GM18870 (cell line): Measurements from ENCODE around the gene CHST11.
A peak's percentile ranks its signal among the peaks of the same experiment; 100 is the strongest.
"Not testable (repeated sequence)": the region's sequence is repeated elsewhere in the genome, so short reads cannot be mapped to it uniquely, and the experiment has no call there.

ENCODE experiments used
- ATAC-seq: cut with Tn5 transposase; IDR thresholded peaks from one replicate; pipeline ENCODE4 v1.9.1; 2021; ENCODE audit warnings: moderate library complexity; ENCODE audit not compliant: unreplicated experiment

CHST11 gene

GRCh38 chr12:104599272-104600035 is 142.7 kb downstream of the CHST11 start:
- no peak for ATAC-seq

GRCh38 chr12:104600036-104600712 is 143.4 kb downstream of the CHST11 start:
- ATAC-seq, result no peak

DNA sequence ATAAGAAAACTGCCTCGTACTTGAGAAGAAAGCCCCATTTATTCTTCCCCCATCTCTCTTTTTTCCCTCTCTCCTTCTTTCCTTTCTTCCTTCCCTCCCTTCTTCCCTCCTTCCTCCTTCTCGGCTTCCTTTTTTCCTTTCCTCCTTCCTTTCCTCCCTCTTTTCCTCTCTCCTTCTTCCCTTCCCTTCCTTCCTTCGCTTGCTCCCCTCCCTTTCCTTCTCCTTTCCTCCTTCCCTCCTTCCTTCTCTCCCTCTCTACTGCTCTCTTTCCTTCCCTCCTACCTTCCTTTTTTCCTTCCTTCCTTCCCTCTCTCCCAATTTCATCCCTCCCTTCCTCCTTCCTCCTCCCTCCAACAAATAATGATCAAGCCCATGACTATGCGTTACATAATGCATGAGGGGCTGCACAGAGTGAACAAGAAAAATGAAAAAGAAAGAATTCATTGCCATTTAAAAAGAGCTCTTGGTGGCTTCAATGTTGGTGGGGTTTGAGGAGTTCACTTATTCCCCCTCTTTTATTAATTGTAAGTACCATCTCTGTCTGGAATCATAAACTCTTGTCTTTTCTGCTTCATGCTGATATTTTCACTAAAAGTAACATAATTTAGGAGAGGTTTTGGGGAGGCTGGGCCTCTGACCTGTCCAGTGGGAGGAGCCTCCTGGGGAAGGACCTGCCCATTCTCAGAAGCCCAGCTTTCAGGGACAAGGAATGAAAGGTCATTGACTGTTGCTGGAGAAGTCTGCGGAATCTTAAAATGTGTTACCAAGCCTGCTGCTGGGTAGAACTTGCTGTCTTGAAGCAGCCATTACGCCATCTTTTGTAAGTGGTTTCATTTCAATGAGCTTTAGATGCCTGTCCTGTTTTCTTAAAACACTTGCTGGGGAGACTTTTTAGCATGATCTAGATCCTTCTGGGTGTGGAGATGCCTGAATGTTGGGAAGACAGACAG is 144.3 kb downstream of the CHST11 start:
- ATAC-seq, result no peak

DNA sequence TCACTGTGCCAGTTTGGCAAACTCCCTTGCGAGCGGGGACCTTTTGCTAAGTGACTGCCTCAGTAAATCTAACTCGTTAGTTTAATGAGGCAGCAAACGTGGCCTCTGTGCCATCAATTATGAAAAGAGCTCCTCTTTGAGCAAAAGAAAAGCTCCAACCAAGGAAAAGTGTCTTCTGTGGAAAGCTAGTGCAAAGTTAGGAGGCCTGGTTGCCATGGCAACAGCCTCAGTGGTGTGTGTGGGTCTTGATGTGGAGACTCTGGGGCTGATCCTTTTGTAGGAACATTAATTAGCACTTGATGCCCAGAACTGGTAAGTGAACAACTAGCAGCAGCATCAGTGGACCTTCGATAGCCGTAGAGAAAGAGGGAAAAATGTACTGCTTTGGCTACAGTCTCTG is 145.7 kb downstream of the CHST11 start:
- no peak for ATAC-seq

DNA sequence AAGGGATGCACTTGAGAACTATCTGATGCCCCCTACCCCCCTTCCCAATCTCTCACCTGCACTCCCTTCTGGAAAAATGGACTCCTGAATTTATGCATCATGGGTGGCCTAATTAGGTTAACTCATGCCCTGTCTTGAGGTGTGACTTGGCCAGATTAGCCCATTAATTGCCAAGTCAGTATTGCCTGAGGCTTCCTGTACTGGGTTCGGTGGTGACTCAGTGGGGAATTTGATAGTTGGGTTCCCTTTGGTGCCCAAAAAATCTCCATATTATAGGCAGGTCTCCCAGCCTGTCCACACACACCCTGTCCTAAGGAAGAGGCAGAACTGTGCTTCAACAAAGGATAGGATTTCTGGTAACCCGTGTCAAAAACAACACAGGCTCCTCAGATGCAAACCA is 146.1 kb downstream of the CHST11 start:
- no peak for ATAC-seq

DNA sequence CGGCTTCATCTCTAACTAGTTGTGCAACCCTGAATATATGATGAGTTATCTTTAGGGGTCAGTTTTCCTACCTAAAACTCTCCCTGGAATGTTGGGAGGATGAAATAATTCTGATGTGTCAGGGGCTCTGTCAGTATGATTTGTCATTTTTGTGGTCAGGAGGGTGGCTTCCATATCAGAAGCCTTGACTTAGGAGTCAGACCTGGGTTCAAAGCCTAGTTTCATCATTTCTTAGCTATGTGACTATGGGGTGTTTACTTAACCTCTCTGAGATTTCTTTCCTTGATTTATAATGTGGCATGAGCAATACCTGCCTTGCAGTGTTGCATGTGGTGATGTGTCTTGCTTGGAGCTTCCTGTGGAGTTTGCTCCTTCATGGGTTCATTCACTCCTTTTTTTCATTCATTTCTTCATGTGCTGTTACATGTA is 146.8 kb downstream of the CHST11 start:
- peak; percentile 3 for ATAC-seq

GRCh38 chr12:104604070-104604994 is 147.6 kb downstream of the CHST11 start:
- ATAC-seq, result peak; percentile 78

DNA sequence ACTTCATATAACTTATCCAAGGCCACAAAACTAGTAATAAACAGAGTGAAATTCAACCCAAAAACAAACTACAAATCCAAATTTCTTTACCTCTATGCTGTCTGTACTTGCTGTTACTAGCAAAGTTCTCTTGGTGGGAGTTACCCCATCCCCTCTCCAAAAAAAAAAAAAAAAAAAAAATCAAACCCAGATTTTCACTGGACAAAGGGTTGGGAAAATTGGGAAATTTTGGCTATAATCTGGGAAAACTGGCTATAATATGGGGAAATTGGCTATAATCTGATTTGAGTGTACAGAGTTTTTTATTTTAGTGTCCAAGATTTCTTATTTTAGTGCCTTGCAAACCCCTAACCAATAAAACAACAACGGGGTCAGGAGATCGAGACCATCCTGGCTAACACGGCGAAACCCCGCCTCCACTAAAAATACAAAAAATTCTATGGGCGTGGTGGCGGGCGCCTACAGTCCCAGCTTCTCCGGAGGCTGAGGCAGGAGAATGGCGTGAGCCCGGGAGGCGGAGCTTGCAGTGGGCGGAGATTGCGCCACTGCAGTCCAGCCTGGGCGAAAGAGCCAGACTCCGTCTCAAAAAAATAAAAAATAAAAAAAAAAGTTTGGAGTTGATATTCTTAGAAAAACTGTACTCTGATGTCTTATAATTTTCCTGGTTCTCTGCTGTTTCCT is 148.4 kb downstream of the CHST11 start:
- ATAC-seq, result no peak

DNA sequence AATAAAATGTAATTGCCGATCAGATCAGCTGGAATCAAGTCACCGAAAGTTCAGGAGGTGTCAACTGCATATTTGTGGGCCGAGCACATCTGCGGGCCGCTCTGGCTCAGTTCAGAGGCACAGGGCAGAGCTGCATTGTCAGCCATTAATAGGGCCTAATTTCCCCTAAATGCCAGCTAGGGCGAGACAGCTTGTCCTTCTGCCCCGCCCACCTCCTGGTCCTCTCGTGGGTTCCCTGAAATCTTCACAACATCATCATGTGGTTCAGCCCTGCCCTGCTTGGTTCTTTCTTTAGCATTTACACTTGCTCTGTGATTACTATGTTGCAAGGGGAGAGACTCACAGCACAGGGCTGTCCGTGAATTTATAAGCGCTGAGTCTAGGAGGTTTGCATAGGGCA is 148.9 kb downstream of the CHST11 start:
- ATAC-seq, result no peak

DNA sequence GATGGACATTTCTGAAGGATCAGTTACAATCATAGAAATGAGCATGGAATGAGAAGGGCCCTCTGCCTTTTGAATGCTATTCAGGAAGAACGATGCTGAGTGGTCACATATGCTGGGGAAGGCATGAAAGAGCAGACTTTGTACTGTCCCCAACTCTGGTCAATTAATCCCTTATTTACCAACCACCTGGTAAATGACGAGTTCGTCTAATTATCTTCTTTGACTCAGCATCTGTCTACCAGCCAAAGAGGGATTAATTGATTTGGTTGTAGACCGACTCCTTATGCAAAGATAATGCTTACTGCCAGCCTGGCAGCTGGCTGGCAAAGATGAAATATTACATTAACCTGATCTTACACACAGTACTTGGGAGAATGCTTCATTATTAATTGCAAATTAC is 152.2 kb downstream of the CHST11 start:
- no peak for ATAC-seq

GRCh38 chr12:104609445-104609844 is 152.7 kb downstream of the CHST11 start:
- no peak for ATAC-seq

DNA sequence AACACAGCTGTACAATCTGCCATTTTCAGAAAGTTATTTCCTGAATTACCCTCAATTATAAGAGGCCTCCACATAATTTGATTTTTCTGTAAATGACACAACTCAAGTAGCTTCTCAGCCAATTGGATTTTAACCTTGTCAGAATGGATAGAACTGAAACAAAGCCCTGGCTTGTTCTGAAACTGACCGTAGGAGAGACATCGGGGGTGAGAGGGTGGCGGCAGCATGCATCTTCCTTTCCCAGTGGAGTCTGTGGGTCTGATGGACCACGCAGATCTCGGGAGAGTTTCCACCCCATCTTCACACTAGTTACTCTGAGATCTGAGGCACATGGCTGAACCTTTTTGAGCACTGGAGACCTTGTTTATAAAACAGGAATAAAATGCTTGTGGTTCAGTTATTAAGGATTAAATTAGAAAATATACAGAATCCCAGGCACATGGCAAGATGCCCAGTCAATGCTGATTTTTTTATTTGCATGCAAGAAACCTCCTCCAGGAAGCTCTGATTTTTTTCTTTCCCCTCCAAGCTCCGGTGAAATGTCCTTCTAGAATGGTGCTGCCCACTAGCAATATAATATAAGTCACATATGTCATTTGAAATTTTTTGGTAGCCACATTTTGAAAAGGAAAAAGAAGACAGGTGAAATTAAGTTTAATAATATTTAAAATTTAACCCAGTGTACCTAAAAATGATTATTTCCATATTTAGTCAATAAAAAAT is 153.9 kb downstream of the CHST11 start:
- no peak for ATAC-seq

DNA sequence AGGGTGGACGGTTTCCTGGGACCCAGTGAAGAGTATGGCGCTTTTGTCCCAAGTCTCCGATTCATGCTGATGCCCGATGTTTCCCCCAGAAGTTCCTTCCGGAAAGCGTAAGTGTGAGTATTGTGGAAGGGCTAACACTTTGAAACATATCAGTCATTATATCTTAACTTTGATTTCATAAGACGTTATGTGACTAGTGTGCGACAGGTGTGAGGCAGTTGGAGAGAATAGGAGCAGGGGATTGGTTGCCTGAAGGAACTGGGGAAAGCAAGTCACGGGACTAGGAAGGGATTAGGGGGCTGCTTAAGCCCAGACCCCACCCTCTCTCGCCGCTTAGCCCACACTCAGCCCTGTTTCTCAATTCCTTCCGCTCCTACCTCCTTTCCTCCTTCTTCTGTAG is 154.9 kb downstream of the CHST11 start:
- ATAC-seq, result no peak

DNA sequence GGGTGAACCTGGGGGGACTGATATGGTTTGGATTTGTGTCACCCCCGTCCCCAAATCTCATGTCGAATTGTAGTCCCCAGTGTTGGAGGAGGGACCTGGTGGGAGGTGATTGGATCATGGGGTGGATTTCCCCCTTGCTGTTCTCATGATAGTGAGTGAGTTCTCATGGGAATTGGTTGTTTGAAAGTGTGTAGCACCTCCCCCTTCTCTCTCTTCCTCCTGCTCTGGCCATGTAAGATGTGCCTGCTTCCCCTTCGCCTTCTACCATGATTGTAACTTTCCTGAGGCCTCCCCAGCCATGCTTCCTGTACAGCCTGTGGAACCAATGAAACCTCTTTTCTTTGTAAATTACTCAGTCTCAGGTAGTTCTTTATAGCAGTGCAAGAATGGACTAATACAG is 156.6 kb downstream of the CHST11 start:
- not testable (repeated sequence) for ATAC-seq

GRCh38 chr12:104615048-104615561 is 158.4 kb downstream of the CHST11 start:
- no peak for ATAC-seq

DNA sequence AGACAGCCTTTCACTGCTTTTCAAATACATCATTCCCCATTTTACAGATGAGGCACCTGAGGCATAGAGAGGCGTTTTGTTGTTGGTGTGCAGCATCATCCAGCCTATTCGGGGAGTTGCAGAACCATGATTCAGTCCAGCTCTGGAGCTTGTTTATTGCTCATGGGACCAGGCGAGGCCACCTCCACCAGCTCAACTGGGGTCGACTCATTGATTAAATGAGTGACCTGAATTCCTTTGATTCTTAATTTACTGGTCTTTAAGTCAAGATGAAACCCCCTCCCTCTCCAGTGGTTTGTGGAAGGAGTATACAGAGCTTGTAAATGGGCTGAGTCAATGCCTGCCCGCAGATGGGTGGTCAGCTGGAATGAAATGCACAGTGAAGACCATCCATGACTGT is 161.9 kb downstream of the CHST11 start:
- ATAC-seq, result no peak

DNA sequence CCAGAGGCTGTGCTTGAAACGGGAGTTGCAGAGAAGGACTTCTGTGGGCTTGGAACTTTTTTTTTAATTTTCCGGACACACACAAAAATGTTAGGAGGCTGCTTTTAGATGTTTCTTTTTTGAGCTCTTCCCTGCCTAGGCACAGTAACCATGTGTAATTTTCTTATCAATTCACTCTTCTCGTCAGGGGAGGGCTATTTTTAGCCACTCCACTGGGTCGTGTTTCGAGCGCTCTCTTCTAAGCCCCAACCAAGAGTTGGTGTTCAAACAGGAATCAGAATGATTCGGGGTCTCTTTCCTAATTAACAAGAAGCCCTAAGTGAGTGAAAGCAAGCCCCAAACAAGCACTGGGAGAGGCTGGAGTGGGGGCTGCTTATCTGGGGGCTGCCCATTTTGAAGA is 162.6 kb downstream of the CHST11 start:
- ATAC-seq, result no peak

DNA sequence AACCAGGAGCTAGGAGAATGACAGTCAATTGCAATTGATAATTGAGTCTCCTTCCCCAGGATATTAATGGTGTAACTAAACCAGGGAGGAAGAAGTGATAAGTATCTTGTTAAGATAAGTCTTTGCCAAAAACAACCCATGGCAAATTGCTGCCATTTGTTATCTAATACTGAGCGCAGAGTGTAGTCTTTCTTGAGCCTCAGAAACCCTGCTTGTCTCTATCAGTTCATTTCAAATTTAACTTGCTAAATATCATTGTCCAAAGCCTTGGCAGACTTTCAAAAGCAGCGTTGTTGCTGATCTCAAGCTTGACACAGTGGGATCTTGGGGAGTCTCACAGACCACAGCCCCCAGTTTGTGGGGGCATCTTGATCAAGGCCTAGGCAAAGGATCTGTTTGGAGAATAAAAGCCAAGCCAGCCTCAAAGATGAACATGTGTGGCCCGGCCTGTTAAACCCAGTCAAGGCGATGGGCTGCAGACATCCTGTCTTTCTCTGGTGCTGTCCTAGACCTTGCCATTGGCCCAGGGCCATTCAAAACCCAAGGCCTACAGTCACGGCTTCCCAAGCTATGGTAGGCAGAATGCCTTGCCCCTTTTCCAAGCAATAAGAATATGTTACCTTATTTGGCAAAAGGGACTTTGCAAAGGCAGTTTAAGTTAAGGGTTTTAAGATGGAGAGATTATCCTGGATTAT is 164.2 kb downstream of the CHST11 start:
- no peak for ATAC-seq
